C4-2B (cell line): ENCODE results near the gene TNRC6B.
A peak's percentile ranks its signal among the peaks of the same experiment; 100 is the strongest.

Source experiments
- H3K27ac ChIP-seq: fragments of 450-650 bp; 2 replicates; pipeline ENCODE4 v1.5.1; 2017
- ZFX ChIP-seq: fragments of 450-650 bp; IDR thresholded peaks from 2 replicates; pipeline ENCODE4 v1.6.1; 2017
- TF ChIP-seq, protein P1 (sequence below): fragments of 450-650 bp; conservative IDR thresholded peaks from 2 replicates; pipeline ENCODE4 v1.5.1; 2017; ENCODE audit warnings: mild to moderate bottlenecking

TNRC6B gene

DNA sequence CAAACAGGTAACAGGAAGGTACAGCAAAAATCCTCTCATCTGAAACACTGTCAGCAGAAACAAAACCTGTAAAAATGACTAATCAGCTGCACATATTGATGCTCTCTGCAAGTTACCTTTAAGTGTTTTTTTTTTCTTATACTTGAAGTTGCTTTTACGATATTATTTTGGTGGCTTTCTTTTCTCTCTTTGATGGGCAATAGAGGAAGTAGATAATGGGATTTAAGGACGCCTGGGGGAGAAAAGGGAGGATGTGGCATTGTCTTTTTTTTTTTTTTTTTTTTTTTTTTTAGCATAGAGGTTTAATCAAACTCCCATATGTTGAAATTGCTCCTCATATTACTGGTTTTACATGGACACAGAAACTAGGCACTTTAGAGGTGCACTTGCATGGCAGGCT is 157.2 kb downstream of the TNRC6B start:
- H3K27ac ChIP-seq = no peak overlapping the region
- TF ChIP-seq ZFX = no peak
- TF ChIP-seq, protein P1, sequence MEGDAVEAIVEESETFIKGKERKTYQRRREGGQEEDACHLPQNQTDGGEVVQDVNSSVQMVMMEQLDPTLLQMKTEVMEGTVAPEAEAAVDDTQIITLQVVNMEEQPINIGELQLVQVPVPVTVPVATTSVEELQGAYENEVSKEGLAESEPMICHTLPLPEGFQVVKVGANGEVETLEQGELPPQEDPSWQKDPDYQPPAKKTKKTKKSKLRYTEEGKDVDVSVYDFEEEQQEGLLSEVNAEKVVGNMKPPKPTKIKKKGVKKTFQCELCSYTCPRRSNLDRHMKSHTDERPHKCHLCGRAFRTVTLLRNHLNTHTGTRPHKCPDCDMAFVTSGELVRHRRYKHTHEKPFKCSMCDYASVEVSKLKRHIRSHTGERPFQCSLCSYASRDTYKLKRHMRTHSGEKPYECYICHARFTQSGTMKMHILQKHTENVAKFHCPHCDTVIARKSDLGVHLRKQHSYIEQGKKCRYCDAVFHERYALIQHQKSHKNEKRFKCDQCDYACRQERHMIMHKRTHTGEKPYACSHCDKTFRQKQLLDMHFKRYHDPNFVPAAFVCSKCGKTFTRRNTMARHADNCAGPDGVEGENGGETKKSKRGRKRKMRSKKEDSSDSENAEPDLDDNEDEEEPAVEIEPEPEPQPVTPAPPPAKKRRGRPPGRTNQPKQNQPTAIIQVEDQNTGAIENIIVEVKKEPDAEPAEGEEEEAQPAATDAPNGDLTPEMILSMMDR = no peak

- TF ChIP-seq, protein P1 = no peak
- no peak for TF ChIP-seq ZFX
- no peak overlapping the region for H3K27ac ChIP-seq
These were observed 157.6 kb downstream of the TNRC6B start for GRCh38 chr22:40335358-40335757.

DNA sequence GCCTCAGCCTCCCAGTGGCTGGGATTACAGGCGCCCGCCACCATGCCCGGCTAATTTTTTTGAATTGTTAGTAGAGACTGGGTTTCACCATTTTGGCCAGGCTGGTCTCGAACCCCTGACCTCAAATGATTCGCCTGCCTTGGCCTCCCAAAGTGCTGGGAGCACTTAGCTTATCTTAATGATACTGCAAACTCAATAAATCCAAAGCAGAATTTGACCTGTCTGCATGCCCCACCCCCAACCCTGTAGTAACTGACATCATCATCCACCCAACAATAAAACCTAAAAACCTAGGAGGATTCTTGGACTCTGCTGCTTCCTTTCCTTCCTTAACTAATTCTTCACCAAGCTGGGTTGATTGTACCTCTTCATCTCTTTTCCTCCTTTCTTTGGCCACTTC is 162.3 kb downstream of the TNRC6B start:
- H3K27ac ChIP-seq = no peak overlapping the region
- TF ChIP-seq, protein P1 = no peak
- TF ChIP-seq ZFX = no peak

GRCh38 chr22:40341604-40342003 is 163.9 kb downstream of the TNRC6B start:
- TF ChIP-seq, protein P1 = no peak
- TF ChIP-seq ZFX = no peak

DNA sequence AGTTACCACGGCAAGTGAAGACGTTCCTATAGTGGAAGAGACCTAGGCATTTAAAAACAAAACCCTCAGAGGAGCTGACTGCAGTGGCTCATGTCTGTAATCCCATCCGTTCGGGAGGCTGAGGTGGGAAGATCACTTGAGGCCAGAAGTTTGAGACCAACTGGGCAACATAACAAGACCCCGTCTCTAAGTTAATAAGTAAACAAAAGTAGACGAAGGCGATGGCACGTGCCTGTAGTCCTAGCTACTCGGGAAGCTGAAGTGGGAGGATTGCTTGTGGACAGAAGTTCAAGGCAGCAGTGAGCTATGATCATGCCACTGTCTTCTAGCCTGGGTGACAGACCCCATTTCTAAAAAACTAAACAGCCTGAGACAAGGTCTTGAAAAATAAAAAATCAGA is 164.8 kb downstream of the TNRC6B start:
- TF ChIP-seq, protein P1 = no peak
- no peak for TF ChIP-seq ZFX
- H3K27ac ChIP-seq = no peak overlapping the region

More at GRCh38 chr22:40341604-40342003, 163.9 kb downstream of the TNRC6B start:
- no peak overlapping the region for H3K27ac ChIP-seq

GRCh38 chr22:40345271-40345670 is 167.5 kb downstream of the TNRC6B start:
- TF ChIP-seq ZFX = no peak
- TF ChIP-seq, protein P1 = no peak
- peak overlapping the region; percentile 85 for H3K27ac ChIP-seq

DNA sequence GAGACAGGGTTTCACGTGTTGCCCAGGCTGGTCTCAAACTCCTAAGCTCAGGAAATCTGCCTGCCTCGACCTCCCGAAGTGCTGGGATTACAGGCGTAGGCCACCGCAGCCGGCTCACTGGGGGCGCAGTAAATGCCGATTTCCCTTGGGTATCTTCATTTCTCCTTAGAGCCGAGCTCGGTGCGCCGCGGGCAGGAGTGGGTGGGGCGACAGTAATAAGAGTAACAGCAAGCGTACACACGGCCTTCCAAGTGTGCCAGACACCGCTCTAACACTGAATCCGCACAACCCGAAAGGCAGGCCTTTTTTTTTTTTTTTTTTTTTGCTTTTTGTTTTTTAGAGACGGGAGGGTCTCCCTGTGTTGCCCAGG is 168.1 kb downstream of the TNRC6B start:
- peak overlapping the region; percentile 85 for H3K27ac ChIP-seq
- no peak for TF ChIP-seq ZFX
- TF ChIP-seq, protein P1 = no peak
